Ovary (tissue), 9 donors: ENCODE results near the gene RPN1. TPM values are rescaled to one million over a fixed set of nuclear protein-coding genes. Genes with fewer than 3 reads are reported as not detected.

Source experiments
- DNase-seq, 5 donors: peaks; one replicate each; pipeline ENCODE4 v3.0.0-alpha.2; 2019 to 2020
- H3K27ac ChIP-seq, 2 donors: fragments of 200-600 bp; one replicate each; pipeline versions ENCODE4 v1.5.1 to v1.8.0; 2019 to 2022
- H3K27me3 ChIP-seq: fragments of 200-600 bp; one replicate; pipeline ENCODE4 v1.8.0; 2022
- H3K36me3 ChIP-seq: fragments of 200-600 bp; sonication (generic); one replicate; pipeline ENCODE4 v1.5.1; 2019
- H3K4me1 ChIP-seq: one replicate; pipeline ENCODE4 v1.8.1; 2013; ENCODE audit warnings: mild to moderate bottlenecking, moderate library complexity; ENCODE audit not compliant: insufficient read depth
- H3K4me3 ChIP-seq: fragments of 200-600 bp; sonication (generic); one replicate; pipeline ENCODE4 v1.5.1; 2017
- H3K9me3 ChIP-seq, 2 donors: fragments of 200-600 bp in 1 of 2; sonication (generic) in 1 of 2; one replicate each; pipeline versions ENCODE4 v1.5.1 to v1.8.1; 2013 to 2019; ENCODE audit warnings: mild to moderate bottlenecking in 1 of 2, moderate library complexity in 1 of 2
- EP300 ChIP-seq: sonication (generic); formaldehyde crosslinking; IDR thresholded peaks from one replicate; pipeline ENCODE4 v1.6.1; 2017; ENCODE audit warnings: antibody characterized with exemption
- POLR2A ChIP-seq: fragments of 450-650 bp; IDR thresholded peaks from one replicate; pipeline ENCODE4 v1.6.1; 2017; ENCODE audit warnings: antibody characterized with exemption, mild to moderate bottlenecking, moderate library complexity
- WGBS, 3 donors: extraction: QIAGEN DNeasy Blood & Tissue Kit in 1 of 3; methylation state at CpG; one replicate each; pipeline versions ENCODE4 v1.1.5 to v1.1.7; 2013 to 2017; 5-methylcytosine and 5-hydroxymethylcytosine counted together
- intact Hi-C, 4 donors: fragments of 100-400 bp; cut with DNase I; formaldehyde crosslinking; loops; one replicate each; pipeline versions ENCODE4 v1.11.0 to v1.15.1; 2022 to 2023
- polyA plus RNA-seq, 2 donors: library from polyadenylated mRNA; stranded (reverse); fragments of 200-250 nt in 1 of 2; fragments of 350-450 nt in 1 of 2; fragmentation: Illumina TruSeq in 1 of 2; extraction: RNeasy Lipid Tissue Mini Kit (QIAGEN cat#74804) in 1 of 2; gene quantifications; one replicate each; pipeline ENCODE4 v1.2.3, GENCODE V29; 2013 to 2014
- total RNA-seq, 7 donors: library from RNA; depleted of rRNA in 2 of 7; stranded (reverse); fragments of >200 nt in 2 of 7; fragmentation: NEBNext Ultra II Directional in 3 of 7; extraction: Animal tissue kit (Norgen Biotek cat#: 25700) in 3 of 7; gene quantifications; one replicate each; pipeline versions ENCODE4 v1.1.0 to v1.2.4, GENCODE V29; 2016 to 2023
- TF ChIP-seq, protein P1 (sequence below), 3 donors: fragments of 450-650 bp in 2 of 3; fragments of 200-600 bp in 1 of 3; IDR thresholded peaks; one replicate each; pipeline versions ENCODE4 v1.5.1 to v1.8.0; 2016 to 2022; ENCODE audit warnings: antibody characterized with exemption in 3 of 3, mild to moderate bottlenecking in 1 of 3
- donor health status: DM: no; HTN: no; CAD: no; lungs with moderate emphysema.
- donor health status: DM: no; HTN: no; CAD: no.
- donor health status: Bipolar disorder and iron deficiency.
- donor health status: DM: yes; HTN: yes; CAD: no.
- donor health status: DM: no; HTN: no; CAD: no.
- donor health status: DM: yes; HTN: yes; CAD: no.

RPN1 gene
- total and polyA plus RNA-seq, 9 donors, result 119 to 237 (median 134) TPM

DNA sequence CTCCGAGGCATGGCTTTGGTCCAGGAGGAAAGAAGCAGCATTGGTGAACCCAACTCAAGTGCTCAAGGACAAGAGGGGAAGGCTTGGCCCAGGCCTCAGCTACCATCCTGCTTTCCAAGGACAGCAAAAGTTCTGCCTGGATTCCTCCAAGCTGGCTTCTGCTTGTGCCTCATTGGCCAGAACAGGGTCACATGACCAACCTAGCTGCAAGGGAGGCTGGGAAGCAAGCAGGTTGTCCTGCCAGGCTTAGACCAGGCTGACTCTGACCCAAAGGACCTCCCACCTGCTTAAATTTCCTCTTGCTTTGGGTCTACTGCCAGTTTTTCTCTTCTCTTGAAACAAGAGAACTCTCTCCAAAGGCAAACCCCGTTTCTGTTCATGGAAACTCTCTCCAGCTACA lies 70.7 kb downstream of the RPN1 start:
- no peaks in the 10 kb centered on the region for H3K36me3 ChIP-seq
- no peak for DNase-seq
- TF ChIP-seq POLR2A (no peak), EP300 (no peak)
- TF ChIP-seq, protein P1, sequence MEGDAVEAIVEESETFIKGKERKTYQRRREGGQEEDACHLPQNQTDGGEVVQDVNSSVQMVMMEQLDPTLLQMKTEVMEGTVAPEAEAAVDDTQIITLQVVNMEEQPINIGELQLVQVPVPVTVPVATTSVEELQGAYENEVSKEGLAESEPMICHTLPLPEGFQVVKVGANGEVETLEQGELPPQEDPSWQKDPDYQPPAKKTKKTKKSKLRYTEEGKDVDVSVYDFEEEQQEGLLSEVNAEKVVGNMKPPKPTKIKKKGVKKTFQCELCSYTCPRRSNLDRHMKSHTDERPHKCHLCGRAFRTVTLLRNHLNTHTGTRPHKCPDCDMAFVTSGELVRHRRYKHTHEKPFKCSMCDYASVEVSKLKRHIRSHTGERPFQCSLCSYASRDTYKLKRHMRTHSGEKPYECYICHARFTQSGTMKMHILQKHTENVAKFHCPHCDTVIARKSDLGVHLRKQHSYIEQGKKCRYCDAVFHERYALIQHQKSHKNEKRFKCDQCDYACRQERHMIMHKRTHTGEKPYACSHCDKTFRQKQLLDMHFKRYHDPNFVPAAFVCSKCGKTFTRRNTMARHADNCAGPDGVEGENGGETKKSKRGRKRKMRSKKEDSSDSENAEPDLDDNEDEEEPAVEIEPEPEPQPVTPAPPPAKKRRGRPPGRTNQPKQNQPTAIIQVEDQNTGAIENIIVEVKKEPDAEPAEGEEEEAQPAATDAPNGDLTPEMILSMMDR (IDR thresholded peaks at IDR 0.05), result no peak
- H3K27ac ChIP-seq, result no peak overlapping the region
- H3K4me3 ChIP-seq, result no peak overlapping the region
- H3K27me3 ChIP-seq, result no peaks in the 10 kb centered on the region
- intact Hi-C loops, result no loop called here
- H3K4me1 ChIP-seq, result no peaks in the 10 kb centered on the region
- H3K9me3 ChIP-seq, result no peaks in the 10 kb centered on the region
- 66 to 87% (median 77%) methylated on average over 2 of the region's 2 CpGs for WGBS, 3 donors

- no peak for TF ChIP-seq POLR2A
- TF ChIP-seq, protein P1 (IDR thresholded peaks at IDR 0.05), result no peak
- TF ChIP-seq EP300, result no peak
- WGBS, 3 donors, result 84 to 90% (median 85%) methylated on average over 9 of the region's 9 CpGs
- Histone ChIP-seq H3K27me3 (no peaks in the 10 kb centered on the region), H3K9me3 (no peaks in the 10 kb centered on the region), H3K27ac (no peak overlapping the region), H3K4me3 (no peak overlapping the region), H3K36me3 (no peaks in the 10 kb centered on the region), H3K4me1 (no peaks in the 10 kb centered on the region)
- no peak for DNase-seq
- intact Hi-C loops, result no loop called here
Observed at GRCh38 chr3:128578346-128578745, 72.3 kb downstream of the RPN1 start.

- no peak overlapping the region for H3K4me3 ChIP-seq
- H3K4me1 ChIP-seq, result no peaks in the 10 kb centered on the region
- no peaks in the 10 kb centered on the region for H3K27me3 ChIP-seq
- 50 to 59% (median 57%) methylated on average over 10 of the region's 10 CpGs for WGBS, 3 donors
- TF ChIP-seq POLR2A (no peak), EP300 (no peak)
- TF ChIP-seq, protein P1 (IDR thresholded peaks at IDR 0.05), result no peak
- DNase-seq, result no peak
- intact Hi-C loops, result no loop called here
- no peaks in the 10 kb centered on the region for H3K36me3 ChIP-seq
- no peak overlapping the region for H3K27ac ChIP-seq
- H3K9me3 ChIP-seq, result no peaks in the 10 kb centered on the region
Observed at GRCh38 chr3:128577711-128578110, 72.9 kb downstream of the RPN1 start.

- Histone ChIP-seq H3K4me1 (no peaks in the 10 kb centered on the region), H3K27ac (no peak overlapping the region), H3K4me3 (no peak overlapping the region), H3K36me3 (no peaks in the 10 kb centered on the region), H3K27me3 (no peaks in the 10 kb centered on the region), H3K9me3 (no peaks in the 10 kb centered on the region)
- no peak for DNase-seq
- intact Hi-C loops, result no loop called here
- WGBS, 3 donors, result 66 to 72% (median 71%) methylated on average over 10 of the region's 10 CpGs
- TF ChIP-seq, protein P1 (IDR thresholded peaks at IDR 0.05), result no peak
- no peak for TF ChIP-seq POLR2A
- no peak for TF ChIP-seq EP300
Observed at GRCh38 chr3:128576290-128576689, 74.3 kb downstream of the RPN1 start.

GRCh38 chr3:128575777-128576176 lies 74.8 kb downstream of the RPN1 start:
- intact Hi-C loops, result no loop called here

More at GRCh38 chr3:128575777-128576176, 74.8 kb downstream of the RPN1 start:
- H3K27ac ChIP-seq, result no peak overlapping the region
- H3K9me3 ChIP-seq, result no peaks in the 10 kb centered on the region
- no peak overlapping the region for H3K4me3 ChIP-seq
- WGBS, 3 donors, result 70 to 77% (median 70%) methylated on average over 12 of the region's 12 CpGs
- DNase-seq, result no peak
- TF ChIP-seq, protein P1 (IDR thresholded peaks at IDR 0.05), result no peak
- TF ChIP-seq EP300, result no peak
- TF ChIP-seq POLR2A, result no peak
- H3K36me3 ChIP-seq, result no peaks in the 10 kb centered on the region
- H3K27me3 ChIP-seq, result no peaks in the 10 kb centered on the region
- H3K4me1 ChIP-seq, result no peaks in the 10 kb centered on the region
